GM23248 (cell line): ENCODE data around the gene VAV2. TPM values are rescaled to one million over a fixed set of nuclear protein-coding genes. Genes with fewer than 3 reads are reported as not detected.

ENCODE experiments used
- DNase-seq: peaks from one replicate; pipeline ENCODE4 v3.0.0-alpha.2; 2015
- H2AFZ ChIP-seq: fragments of 200-600 bp; sonication (generic); 2 replicates; pipeline ENCODE4 v1.6.1; 2016; ENCODE audit warnings: antibody characterized with exemption
- H3F3A ChIP-seq: fragments of 200-600 bp; sonication (generic); 2 replicates; pipeline ENCODE4 v1.6.1; 2016; ENCODE audit warnings: mild to moderate bottlenecking, antibody characterized with exemption, mixed run types; ENCODE audit not compliant: insufficient read depth
- H3K27ac ChIP-seq: fragments of 200-600 bp; sonication (generic); 2 replicates; pipeline ENCODE4 v1.5.1; 2016; ENCODE audit warnings: mild to moderate bottlenecking
- H3K27me3 ChIP-seq: fragments of 200-600 bp; sonication (generic); replicated peaks from 2 replicates; pipeline ENCODE4 v1.6.1; 2016; ENCODE audit warnings: mild to moderate bottlenecking; ENCODE audit not compliant: insufficient read depth
- H3K36me3 ChIP-seq: fragments of 200-600 bp; sonication (generic); 2 replicates; pipeline ENCODE4 v1.6.1; 2016; ENCODE audit warnings: low read depth, mild to moderate bottlenecking
- H3K4me1 ChIP-seq: fragments of 200-600 bp; sonication (generic); 2 replicates; pipeline ENCODE4 v1.6.1; 2016; ENCODE audit warnings: mild to moderate bottlenecking; ENCODE audit not compliant: insufficient read depth
- H3K4me2 ChIP-seq: fragments of 200-600 bp; sonication (generic); one replicate; pipeline ENCODE4 v1.6.1; 2016; ENCODE audit warnings: mild to moderate bottlenecking; ENCODE audit not compliant: unreplicated experiment
- H3K4me3 ChIP-seq: fragments of 200-600 bp; sonication (generic); 2 replicates; pipeline ENCODE4 v1.5.1; 2016; ENCODE audit warnings: mild to moderate bottlenecking
- H3K79me2 ChIP-seq: fragments of 200-600 bp; sonication (generic); 2 replicates; pipeline ENCODE4 v1.6.1; 2016; ENCODE audit warnings: mild to moderate bottlenecking; ENCODE audit not compliant: insufficient read depth
- H3K9ac ChIP-seq: fragments of 200-600 bp; sonication (generic); 2 replicates; pipeline ENCODE4 v1.6.1; 2016; ENCODE audit warnings: mild to moderate bottlenecking
- H3K9me2 ChIP-seq: fragments of 200-600 bp; sonication (generic); 2 replicates; pipeline ENCODE4 v1.6.1; 2016; ENCODE audit warnings: mixed run types, mild to moderate bottlenecking, moderate library complexity; ENCODE audit not compliant: insufficient read depth
- H3K9me3 ChIP-seq: fragments of 200-600 bp; sonication (generic); one replicate; pipeline ENCODE4 v1.6.1; 2017; ENCODE audit warnings: low read depth
- H4K20me1 ChIP-seq: fragments of 200-600 bp; sonication (generic); 2 replicates; pipeline ENCODE4 v1.6.0; 2016; ENCODE audit not compliant: insufficient read depth
- EZH2 ChIP-seq: fragments of 200-600 bp; sonication (generic); IDR thresholded peaks from 2 replicates; pipeline ENCODE4 v1.6.1; 2018; ENCODE audit warnings: antibody characterized with exemption, mild to moderate bottlenecking; ENCODE audit not compliant: insufficient read depth, poor library complexity, severe bottlenecking
- EZH2phosphoT487 ChIP-seq: fragments of 200-600 bp; sonication (generic); IDR thresholded peaks from 2 replicates; pipeline ENCODE4 v1.6.1; 2018; ENCODE audit warnings: antibody characterized with exemption, moderate library complexity, mild to moderate bottlenecking, low read depth; ENCODE audit not compliant: insufficient read depth
- WGBS, 2 experiments: methylation state at CpG; one replicate each; pipeline ENCODE4 v1.1.6; 2015 to 2017; ENCODE audit warnings: low lambda C conversion rate in 2 of 2, low coverage in 1 of 2; ENCODE audit errors: missing lambda C conversion rate in 2 of 2; 5-methylcytosine and 5-hydroxymethylcytosine counted together
- in situ Hi-C: fragments of 300-500 bp; cut with MboI; formaldehyde crosslinking; loops from 2 replicates; pipeline ENCODE4 v1.15.0; 2020
- polyA plus RNA-seq: library from polyadenylated mRNA; unstranded; fragments of >200 nt; fragmentation: Nextera tagmentation; extraction: Ambion mirVana; gene quantifications from 2 replicates; pipeline ENCODE4 v1.2.1, GENCODE V29; 2016
- total RNA-seq: library from RNA; depleted of rRNA; stranded (reverse); fragments of >200 nt; shearing (Covaris generic); gene quantifications from 2 replicates; pipeline ENCODE4 v1.2.3, GENCODE V29; 2014

Gene VAV2
- total and polyA plus RNA-seq, 2 experiments from 2014 or later: 6.7 to 9.0 TPM

DNA sequence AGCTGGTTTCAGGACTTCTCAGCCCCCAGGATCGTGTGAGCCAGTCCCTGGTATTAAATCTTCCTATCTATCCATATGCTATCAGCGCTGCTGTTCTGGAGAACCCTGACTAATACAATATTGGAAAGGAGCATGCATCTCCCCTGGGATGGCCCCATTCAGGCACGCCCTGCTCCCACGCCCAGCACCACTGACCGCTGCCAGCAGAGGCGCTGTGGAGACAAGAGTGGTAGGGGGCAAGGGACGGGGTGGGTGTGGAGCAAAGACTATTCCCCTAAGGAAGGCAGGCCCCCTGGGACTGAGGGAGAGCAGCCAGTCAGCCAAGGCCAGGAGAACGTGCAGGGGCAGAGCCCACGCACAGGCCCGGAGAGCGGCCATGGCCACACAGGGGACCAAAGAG lies 116.0 kb downstream of the VAV2 start:
- Histone ChIP-seq H3K9me3 (no peaks in the 10 kb centered on the region), H4K20me1 (no peaks in the 10 kb centered on the region; the same call in 1 of the 2 replicates), H3K4me3 (no peak overlapping the region), H3K9ac (no peak overlapping the region), H3K4me2 (no peak overlapping the region), H3K27me3 (no peaks in the 10 kb centered on the region), H3K27ac (no peak overlapping the region), H3F3A (0 out of 2 replicates have a peak, but pooled peaks cover 6% of the 10 kb centered on the region), H3K9me2 (no peaks in the 10 kb centered on the region), H3K79me2 (peaks cover 46% of the 10 kb centered on the region), H3K36me3 (no peaks in the 10 kb centered on the region), H3K4me1 (peaks cover 14% of the 10 kb centered on the region; the same call in 1 of the 2 replicates), H2AFZ (no peak overlapping the region)
- DNase-seq: no peak
- TF ChIP-seq EZH2phosphoT487 (no peak), EZH2 (no peak)
- in situ Hi-C loops: no loop called here
- WGBS, 2 experiments: 92 to 93% methylated on average over 11 of the region's 11 CpGs

DNA sequence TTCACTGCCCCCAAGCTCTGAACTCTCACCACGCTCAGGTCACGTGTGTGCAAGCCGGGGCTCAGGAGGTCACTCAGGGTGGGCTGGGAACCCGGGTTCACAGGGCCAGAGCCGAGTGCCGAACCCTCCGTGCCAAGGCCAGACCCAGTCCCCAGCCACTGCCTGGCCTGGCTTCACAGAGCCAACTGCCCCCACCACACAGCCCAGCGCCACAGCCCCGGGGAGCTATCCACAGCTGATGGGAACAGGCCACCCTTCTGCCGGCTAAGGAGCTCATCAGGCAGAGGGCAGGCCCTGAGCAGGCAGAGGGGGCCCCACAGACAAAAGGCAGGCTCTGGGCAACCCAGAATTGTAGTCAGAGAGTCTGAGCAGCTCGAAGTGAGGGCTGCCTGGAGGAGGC lies 117.0 kb downstream of the VAV2 start:
- Histone ChIP-seq H3K36me3 (no peaks in the 10 kb centered on the region), H3F3A (0 out of 2 replicates have a peak, but pooled peaks cover 6% of the 10 kb centered on the region), H4K20me1 (no peaks in the 10 kb centered on the region; the same call in 1 of the 2 replicates), H3K9me3 (no peaks in the 10 kb centered on the region), H3K27ac (no peak overlapping the region), H3K4me3 (no peak overlapping the region), H3K9ac (no peak overlapping the region), H3K4me2 (no peak overlapping the region), H3K79me2 (peaks cover 35% of the 10 kb centered on the region), H2AFZ (no peak overlapping the region), H3K4me1 (peaks cover 14% of the 10 kb centered on the region; the same call in 1 of the 2 replicates), H3K27me3 (no peaks in the 10 kb centered on the region), H3K9me2 (no peaks in the 10 kb centered on the region)
- no peak for TF ChIP-seq EZH2phosphoT487
- TF ChIP-seq EZH2: no peak
- in situ Hi-C loops: no loop called here
- 89 to 91% methylated on average over 11 of the region's 11 CpGs for WGBS, 2 experiments
- no peak for DNase-seq

DNA sequence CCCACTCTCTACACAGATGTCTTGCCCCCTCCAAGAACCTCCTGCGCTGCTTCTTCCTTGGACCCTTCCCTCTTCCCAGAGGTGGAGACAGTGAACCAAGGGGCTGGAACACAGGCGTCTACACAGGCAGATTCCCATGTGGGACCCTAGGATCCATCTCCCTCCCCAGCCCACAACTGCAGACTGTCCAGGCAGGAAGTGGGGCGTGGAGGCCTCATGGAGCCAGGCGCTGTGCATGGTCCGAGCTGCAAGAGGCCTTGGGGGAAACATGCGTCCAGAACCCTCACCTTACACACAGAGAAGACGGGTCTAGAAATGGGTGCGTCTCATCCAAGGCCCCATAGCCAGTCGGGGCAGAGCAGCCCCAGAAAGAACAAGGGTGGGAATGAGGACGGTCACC lies 117.5 kb downstream of the VAV2 start:
- H3K79me2 ChIP-seq: peaks cover 31% of the 10 kb centered on the region
- WGBS, 2 experiments: 88 to 91% methylated on average over 8 to 10 of the region's 10 CpGs
- H2AFZ ChIP-seq: no peak overlapping the region
- H3K9ac ChIP-seq: no peak overlapping the region
- no peak for DNase-seq
- H3K9me2 ChIP-seq: no peaks in the 10 kb centered on the region
- in situ Hi-C loops: no loop called here
- H3K36me3 ChIP-seq: no peaks in the 10 kb centered on the region
- H4K20me1 ChIP-seq: no peaks in the 10 kb centered on the region; the same call in 1 of the 2 replicates
- no peak for TF ChIP-seq EZH2
- no peak for TF ChIP-seq EZH2phosphoT487
- H3K9me3 ChIP-seq: no peaks in the 10 kb centered on the region
- H3K4me2 ChIP-seq: no peak overlapping the region
- no peaks in the 10 kb centered on the region for H3K27me3 ChIP-seq
- peak overlapping the region; percentile 26; the same call in 1 of the 2 replicates for H3K27ac ChIP-seq
- H3F3A ChIP-seq: 0 out of 2 replicates have a peak, but pooled peaks cover 6% of the 10 kb centered on the region
- no peak overlapping the region for H3K4me3 ChIP-seq
- peaks cover 14% of the 10 kb centered on the region; the same call in 1 of the 2 replicates for H3K4me1 ChIP-seq

DNA sequence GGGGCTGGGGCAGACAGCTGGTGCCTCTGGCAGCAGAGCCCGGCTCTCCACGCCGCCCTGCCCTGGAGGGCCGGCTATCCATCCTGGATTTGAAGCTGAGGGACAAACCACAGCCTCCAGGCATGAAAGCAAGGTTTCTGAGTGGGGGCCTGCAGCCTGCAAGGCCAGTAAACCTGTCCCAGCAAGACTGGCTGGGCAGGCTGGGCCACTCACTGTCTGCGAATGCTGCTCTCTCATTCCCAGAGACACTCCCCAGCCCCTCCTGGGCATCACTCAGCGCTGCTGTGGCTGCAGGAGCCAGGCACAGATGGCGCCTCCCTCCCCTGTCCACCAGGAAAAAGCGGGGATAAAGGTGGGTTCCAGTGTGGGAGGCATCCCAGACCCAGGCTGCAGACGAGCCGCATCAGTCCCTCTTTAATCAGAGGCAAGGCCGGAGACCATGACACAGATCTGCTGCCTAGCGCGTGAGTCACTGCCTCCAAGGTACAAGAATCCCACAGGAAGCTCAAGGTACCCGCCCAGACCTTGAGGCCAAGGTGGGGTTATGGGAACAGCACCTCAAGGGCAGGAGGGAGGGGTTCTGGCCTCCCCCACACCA lies 118.0 kb downstream of the VAV2 start:
- 59 to 66% methylated on average over 14 of the region's 14 CpGs for WGBS, 2 experiments
- peak; percentile 84 for DNase-seq
- no peak overlapping the region for H2AFZ ChIP-seq
- H3K4me1 ChIP-seq: peaks cover 14% of the 10 kb centered on the region; the same call in 1 of the 2 replicates
- no peaks in the 10 kb centered on the region; the same call in 1 of the 2 replicates for H4K20me1 ChIP-seq
- no peak overlapping the region for H3K4me2 ChIP-seq
- peak overlapping the region; percentile 41 for H3K9ac ChIP-seq
- H3K9me2 ChIP-seq: no peaks in the 10 kb centered on the region
- no peaks in the 10 kb centered on the region for H3K9me3 ChIP-seq
- H3F3A ChIP-seq: 0 out of 2 replicates have a peak, but pooled peaks cover 6% of the 10 kb centered on the region
- TF ChIP-seq EZH2: no peak
- TF ChIP-seq EZH2phosphoT487: no peak
- no peaks in the 10 kb centered on the region for H3K36me3 ChIP-seq
- peaks cover 27% of the 10 kb centered on the region for H3K79me2 ChIP-seq
- in situ Hi-C loops: no loop called here
- peak overlapping the region; percentile 26 for H3K27ac ChIP-seq
- no peak overlapping the region for H3K4me3 ChIP-seq
- no peaks in the 10 kb centered on the region for H3K27me3 ChIP-seq
